HG03108 (cell line): ENCODE measurements around the gene PYGO1.
"Not testable (repeated sequence)": the region's sequence is repeated elsewhere in the genome, so short reads cannot be mapped to it uniquely, and the experiment has no call there.

Experiments used
- ATAC-seq: cut with Tn5 transposase; IDR thresholded peaks from one replicate; pipeline ENCODE4 v1.9.1; 2021; ENCODE audit warnings: moderate library complexity; ENCODE audit not compliant: unreplicated experiment

The PYGO1 gene, protein sequence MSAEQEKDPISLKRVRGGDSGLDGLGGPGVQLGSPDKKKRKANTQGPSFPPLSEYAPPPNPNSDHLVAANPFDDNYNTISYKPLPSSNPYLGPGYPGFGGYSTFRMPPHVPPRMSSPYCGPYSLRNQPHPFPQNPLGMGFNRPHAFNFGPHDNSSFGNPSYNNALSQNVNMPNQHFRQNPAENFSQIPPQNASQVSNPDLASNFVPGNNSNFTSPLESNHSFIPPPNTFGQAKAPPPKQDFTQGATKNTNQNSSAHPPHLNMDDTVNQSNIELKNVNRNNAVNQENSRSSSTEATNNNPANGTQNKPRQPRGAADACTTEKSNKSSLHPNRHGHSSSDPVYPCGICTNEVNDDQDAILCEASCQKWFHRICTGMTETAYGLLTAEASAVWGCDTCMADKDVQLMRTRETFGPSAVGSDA

GRCh38 chr15:55588070-55588814, at the start of gene PYGO1:
Gene PYGO1 (minus strand): TSS chr15:55588345. CDS start chr15:55587883, 462 bp downstream.
- ATAC-seq, result no peak

- ATAC-seq, result no peak
Measured at GRCh38 chr15:55637086-55637485, 48.9 kb upstream of the PYGO1 start.

- ATAC-seq, result no peak
Measured at GRCh38 chr15:55633731-55634130, 45.6 kb upstream of the PYGO1 start.

GRCh38 chr15:55632434-55632833, 44.3 kb upstream of the PYGO1 start:
- no peak for ATAC-seq

GRCh38 chr15:55630858-55631257, 42.7 kb upstream of the PYGO1 start:
- ATAC-seq, result no peak

DNA sequence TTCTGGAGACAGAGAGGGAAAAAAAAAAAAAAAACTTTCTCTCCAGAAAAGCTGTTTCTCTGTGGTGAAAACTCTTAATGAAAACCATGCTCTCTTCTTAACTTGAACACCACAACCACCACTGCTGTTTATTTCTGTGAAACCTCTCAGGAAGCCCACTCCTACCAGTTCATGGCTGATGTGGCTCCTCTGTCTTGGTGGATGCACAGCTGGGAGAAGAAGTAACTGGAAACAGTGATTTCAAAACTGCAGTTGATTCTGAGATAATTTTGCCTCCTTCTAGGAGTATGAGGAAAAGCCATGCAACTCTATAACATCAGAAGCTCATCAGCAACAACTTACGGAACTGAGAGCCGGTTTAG, 40.2 kb upstream of the PYGO1 start:
- ATAC-seq, result no peak

DNA sequence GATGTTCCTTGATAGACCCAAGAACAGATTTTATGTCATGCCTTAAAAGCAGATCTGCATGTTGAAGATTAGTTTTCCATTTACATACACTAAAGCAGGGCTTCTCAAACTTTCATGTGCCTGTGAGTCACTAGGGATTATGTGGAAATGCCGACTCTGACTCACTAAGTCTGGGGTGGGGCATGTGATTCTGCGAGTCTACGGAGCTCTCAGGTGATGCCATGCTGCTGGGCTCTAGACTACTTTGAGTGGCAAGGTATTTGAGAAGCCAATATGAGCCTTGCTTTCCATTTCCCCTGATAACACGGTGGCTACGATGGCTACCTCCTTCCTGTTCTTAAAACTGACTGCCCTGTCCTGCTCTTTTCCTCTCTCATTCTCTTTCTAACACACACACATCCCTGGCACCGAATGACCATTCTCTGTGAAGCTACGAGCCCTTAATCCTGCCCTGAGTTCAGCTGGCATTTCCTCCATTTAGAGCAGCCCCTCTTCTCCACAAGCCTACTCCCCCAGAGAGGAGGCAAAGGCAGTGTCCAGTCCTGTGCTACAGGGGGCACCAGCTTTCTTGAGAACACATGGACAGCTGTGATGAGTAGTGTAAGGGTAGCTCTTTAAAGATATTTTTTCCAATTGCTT, 39.7 kb upstream of the PYGO1 start:
- no peak for ATAC-seq

DNA sequence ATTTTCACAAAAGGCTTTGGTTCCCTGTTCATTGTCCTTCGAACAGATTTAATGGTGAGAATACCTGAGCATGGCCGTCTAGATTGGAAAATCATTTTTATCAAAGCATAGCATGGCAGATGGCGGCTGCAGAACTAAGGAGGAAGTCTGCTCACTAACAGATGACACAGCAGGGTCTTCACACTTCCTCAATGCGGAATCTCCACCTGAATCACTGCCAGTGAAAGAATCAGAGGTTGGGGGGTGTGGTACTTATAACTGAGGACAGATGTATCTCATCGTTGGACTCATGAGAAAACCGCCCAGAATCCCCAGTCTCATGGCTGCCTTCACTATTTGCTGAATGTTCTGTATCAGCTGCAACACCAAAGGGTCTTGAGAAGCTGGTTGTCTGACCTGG, 31.6 kb upstream of the PYGO1 start:
- no peak for ATAC-seq

GRCh38 chr15:55618387-55618786, 30.2 kb upstream of the PYGO1 start:
- ATAC-seq, result no peak

DNA sequence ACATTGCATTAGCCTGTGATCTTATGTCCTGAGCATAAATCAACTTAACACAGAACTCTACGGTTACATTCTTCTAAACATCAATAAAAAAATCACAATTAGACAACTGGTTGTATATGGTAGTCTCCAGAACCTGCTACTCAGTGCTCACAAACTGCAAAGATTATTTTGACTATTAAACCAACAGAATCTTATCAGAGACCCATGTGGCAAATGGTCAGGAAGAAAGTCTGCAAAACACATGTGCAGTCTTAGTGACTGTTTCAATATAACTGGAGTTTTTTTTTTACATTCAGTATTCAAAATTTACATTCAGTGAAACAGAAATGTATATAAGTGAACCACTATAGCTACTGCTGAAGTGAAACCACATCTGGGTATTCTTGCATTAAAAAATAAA, 27.3 kb upstream of the PYGO1 start:
- no peak for ATAC-seq

GRCh38 chr15:55613727-55614126, 25.6 kb upstream of the PYGO1 start:
- ATAC-seq, result no peak

DNA sequence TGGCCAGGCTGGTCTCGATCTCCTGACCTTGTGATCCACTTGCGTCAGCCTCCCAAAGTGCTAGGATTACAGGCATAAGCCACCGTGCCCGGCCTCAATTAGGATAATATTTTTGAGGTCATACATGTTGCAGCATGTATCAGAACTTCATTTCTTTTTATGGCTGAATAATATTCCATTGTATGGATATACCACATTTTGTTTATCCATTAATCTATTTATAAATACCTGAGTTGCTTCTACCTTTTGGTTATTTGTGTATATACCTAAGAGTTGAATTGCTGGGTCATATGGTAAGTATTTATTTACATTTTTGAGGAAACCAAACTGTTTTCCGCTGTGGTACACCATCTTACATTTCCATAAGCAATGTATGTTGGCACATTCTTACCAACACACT, 18.1 kb upstream of the PYGO1 start:
- no peak for ATAC-seq

DNA sequence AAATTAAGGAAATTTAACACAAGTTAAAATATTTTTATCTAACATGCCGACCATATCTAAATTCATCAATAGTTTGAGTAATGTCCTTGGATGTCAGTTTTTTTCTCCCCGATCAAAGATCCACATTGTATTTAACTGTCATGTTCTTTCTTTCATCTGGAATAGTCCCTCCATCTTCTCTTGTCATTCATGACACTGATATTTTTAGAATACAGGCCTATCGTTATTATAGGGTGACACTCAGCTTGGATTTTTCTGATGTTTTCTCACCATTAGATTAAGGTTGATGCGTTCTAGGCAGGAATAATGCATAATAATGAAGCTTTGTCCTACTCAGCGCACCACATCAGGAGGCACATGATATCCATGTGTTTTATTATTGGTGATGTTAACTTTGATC, 13.2 kb upstream of the PYGO1 start:
- ATAC-seq, result no peak

DNA sequence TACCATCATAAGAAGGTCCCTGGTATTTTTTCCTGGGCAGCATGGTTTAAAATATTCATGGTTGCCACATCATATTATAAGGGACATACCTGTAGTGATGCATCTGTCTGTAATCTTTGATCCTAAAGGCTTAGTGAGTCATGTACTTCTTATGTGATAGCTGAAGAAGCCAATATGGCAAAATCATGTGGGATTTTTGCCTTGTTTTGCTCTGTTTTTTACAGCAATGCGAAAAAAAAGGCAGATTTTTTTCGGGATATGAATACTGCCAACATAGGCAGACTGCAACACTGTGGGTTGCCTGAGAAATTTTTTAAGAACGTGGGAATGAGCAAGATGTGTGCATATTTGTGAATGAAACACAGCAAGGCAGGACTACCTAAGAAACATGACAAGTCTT, 11.3 kb upstream of the PYGO1 start:
- ATAC-seq, result no peak

DNA sequence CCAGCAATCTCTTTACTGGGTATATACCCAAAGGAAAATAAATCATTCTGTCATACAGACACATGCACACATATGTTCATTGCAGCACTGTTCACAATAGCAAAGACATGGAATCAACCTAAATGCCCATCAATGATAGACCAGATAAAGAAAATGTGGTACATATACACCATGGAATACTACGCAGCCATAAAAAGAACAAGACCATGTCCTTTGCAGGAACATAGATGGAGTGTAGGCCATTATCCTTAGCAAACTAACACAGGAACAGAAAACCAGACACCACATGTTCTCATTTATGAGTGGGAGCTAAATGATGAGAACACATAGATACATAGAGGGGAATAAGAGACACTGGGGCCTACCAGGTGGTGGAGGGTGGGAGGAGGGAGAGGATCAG, 4.9 kb upstream of the PYGO1 start:
- not testable (repeated sequence) for ATAC-seq

GRCh38 chr15:55590788-55591187, 2.6 kb upstream of the PYGO1 start:
- ATAC-seq, result no peak

DNA sequence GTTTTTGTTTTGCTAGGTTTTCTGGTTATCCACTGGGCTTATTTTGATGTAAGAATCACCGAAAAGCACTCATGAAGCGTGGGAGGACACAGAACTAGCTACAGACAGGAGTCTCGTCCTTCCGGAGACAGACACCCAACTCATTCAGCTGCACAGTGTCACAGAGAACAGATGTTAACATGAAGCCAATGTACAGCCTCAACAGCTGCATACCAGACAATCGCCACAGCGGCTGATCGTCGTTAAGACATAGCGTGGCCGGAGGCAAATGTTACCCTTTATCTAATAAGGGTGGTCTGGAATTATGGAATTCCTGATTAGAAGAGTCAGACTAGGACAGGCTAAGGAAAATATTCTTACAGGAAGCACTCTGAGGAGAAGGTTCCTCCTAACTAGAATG, 1.1 kb upstream of the PYGO1 start:
- no peak for ATAC-seq

GRCh38 chr15:55588815-55589115, 620 bp upstream of the PYGO1 start:
- ATAC-seq, result no peak

DNA sequence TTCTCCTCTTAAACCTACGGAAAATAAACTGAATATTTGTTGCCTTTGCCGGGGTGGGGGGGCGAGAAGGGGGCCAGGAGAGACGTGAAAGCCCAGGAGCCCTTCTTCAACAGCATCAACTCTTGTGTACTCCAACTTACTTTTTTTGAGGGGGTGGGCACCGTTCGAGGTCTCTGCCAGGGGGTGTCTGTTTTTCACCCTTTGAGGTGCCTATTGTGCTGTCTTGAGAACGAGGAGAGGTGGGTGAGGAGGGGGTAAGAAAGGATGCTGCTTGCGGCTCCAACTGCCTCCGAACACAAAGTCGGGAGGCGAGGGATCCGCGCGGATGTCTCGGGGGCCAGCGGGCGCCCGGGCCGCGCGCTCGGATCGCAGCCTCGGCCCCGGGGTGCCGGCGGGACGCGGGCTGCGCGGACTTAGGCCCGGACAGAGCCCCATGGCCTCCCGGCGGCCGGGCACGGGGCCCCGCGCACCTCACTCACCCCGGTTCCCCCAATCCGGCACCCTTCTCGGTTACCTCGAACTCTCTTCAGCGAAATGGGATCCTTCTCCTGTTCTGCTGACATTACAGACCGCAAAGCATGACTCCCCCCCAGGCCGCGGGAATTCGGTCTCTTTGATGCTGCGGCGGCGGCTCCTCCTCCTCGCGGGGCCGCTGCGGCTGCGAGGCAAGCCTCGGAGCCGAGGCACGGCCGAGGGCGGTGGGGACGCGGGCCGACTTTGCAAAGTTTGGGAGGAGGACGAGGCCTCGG, 650 bp downstream of the PYGO1 start:
- ATAC-seq, result no peak

DNA sequence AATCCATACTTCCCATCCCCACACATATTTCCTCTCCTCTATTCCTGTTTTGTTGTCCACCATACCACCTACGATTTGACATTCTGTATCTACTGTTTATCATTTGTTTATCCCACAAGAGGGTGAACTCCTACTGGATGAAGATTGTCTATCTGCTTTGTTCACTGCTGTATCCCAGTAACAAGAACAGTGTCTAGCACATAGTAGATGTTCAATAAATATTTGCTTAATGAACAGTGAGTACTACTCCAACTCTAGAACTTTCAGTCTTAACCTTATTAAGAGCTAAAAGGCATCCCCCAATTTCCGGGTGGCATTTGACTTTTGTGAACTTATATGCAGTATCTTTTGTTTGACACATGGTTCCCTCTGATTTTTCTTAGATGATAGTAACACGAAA, 1.3 kb downstream of the PYGO1 start:
- ATAC-seq, result no peak

DNA sequence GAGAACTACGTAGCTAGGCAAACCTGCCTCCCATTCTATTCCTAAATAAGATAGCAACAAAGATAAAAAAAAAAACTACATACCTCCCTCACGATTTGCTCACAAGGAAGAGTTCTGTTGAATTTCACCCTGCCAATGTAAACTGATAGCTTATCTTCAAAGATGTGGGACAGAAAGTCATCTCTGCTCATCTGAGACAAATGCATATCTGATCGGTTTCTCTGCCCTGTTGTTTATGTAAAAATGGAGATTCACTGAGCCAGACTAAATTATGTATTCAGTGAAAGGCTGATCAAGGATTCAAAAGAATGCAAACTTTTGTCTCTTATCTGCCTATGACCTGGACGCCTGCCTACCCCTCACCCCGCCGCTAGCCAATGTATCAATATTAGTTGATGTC, 11.2 kb downstream of the PYGO1 start:
- ATAC-seq, result no peak
